Activated naive CD4-positive, alpha-beta T cell treated with anti-CD3 and anti-CD28 coated beads, Interleukin-2, amount 10 ng/mL, durations not matched to agents 7 days and 5 days (primary cell): Measurements from ENCODE around the gene NRCAM.

ENCODE experiments used
- CTCF ChIA-PET: fragments of 350-600 bp; sonication (Branson Sonifier 250); formaldehyde crosslinking; loops from one replicate; lab custom pipeline; 2021; ENCODE audit warnings: antibody characterized with exemption; lab: Charles Lee
- DNase-seq: peaks from one replicate; pipeline ENCODE4 v3.0.0-alpha.2; 2020
- H3K27ac Mint-ChIP-seq: one replicate; pipeline ENCODE4 v1.8.0; 2021; ENCODE audit warnings: mild to moderate bottlenecking, moderate library complexity, mixed read lengths
- H3K27me3 Mint-ChIP-seq: one replicate; pipeline ENCODE4 v1.8.0; 2021; ENCODE audit warnings: mild to moderate bottlenecking, mixed read lengths
- H3K36me3 Mint-ChIP-seq: one replicate; pipeline ENCODE4 v1.8.0; 2021; ENCODE audit warnings: mixed read lengths
- H3K4me1 Mint-ChIP-seq: one replicate; pipeline ENCODE4 v1.8.0; 2021; ENCODE audit warnings: mixed read lengths
- H3K4me3 Mint-ChIP-seq: one replicate; pipeline ENCODE4 v1.8.0; 2021; ENCODE audit warnings: mild to moderate bottlenecking, moderate library complexity, mixed read lengths
- H3K9me3 Mint-ChIP-seq: one replicate; pipeline ENCODE4 v1.8.0; 2021; ENCODE audit warnings: mixed read lengths

NRCAM gene

GRCh38 chr7:108205311-108205710 lies 250.9 kb downstream of the NRCAM start:
- Mint-ChIP-seq H3K4me1 (no peaks in the 10 kb centered on the region), H3K27me3 (no peaks in the 10 kb centered on the region), H3K4me3 (no peak overlapping the region), H3K9me3 (no peaks in the 10 kb centered on the region), H3K27ac (no peak overlapping the region), H3K36me3 (no peaks in the 10 kb centered on the region)
- DNase-seq, result no peak
- CTCF ChIA-PET, result no interaction called here

GRCh38 chr7:108204281-108204796 lies 251.9 kb downstream of the NRCAM start:
- no peaks in the 10 kb centered on the region for H3K4me1 Mint-ChIP-seq
- DNase-seq, result no peak
- H3K27ac Mint-ChIP-seq, result no peak overlapping the region
- H3K27me3 Mint-ChIP-seq, result no peaks in the 10 kb centered on the region
- no peaks in the 10 kb centered on the region for H3K9me3 Mint-ChIP-seq
- no peaks in the 10 kb centered on the region for H3K36me3 Mint-ChIP-seq
- CTCF ChIA-PET, result no interaction called here
- H3K4me3 Mint-ChIP-seq, result no peak overlapping the region

GRCh38 chr7:108203537-108203936 lies 252.7 kb downstream of the NRCAM start:
- H3K9me3 Mint-ChIP-seq, result no peaks in the 10 kb centered on the region
- H3K4me1 Mint-ChIP-seq, result no peaks in the 10 kb centered on the region
- no peaks in the 10 kb centered on the region for H3K27me3 Mint-ChIP-seq
- H3K4me3 Mint-ChIP-seq, result no peak overlapping the region
- DNase-seq, result no peak
- CTCF ChIA-PET, result no interaction called here
- no peaks in the 10 kb centered on the region for H3K36me3 Mint-ChIP-seq
- no peak overlapping the region for H3K27ac Mint-ChIP-seq

GRCh38 chr7:108202743-108203142 lies 253.5 kb downstream of the NRCAM start:
- CTCF ChIA-PET, result no interaction called here
- H3K27me3 Mint-ChIP-seq, result no peaks in the 10 kb centered on the region
- DNase-seq, result no peak
- H3K36me3 Mint-ChIP-seq, result no peaks in the 10 kb centered on the region
- H3K4me3 Mint-ChIP-seq, result no peak overlapping the region
- H3K4me1 Mint-ChIP-seq, result no peaks in the 10 kb centered on the region
- no peaks in the 10 kb centered on the region for H3K9me3 Mint-ChIP-seq
- H3K27ac Mint-ChIP-seq, result no peak overlapping the region

- CTCF ChIA-PET, result no interaction called here
- DNase-seq, result no peak
Observed at GRCh38 chr7:108201766-108202165, 254.5 kb downstream of the NRCAM start.

GRCh38 chr7:108200326-108200725 lies 255.9 kb downstream of the NRCAM start:
- no peaks in the 10 kb centered on the region for H3K4me1 Mint-ChIP-seq
- CTCF ChIA-PET, result no interaction called here
- H3K27me3 Mint-ChIP-seq, result no peaks in the 10 kb centered on the region
- H3K36me3 Mint-ChIP-seq, result no peaks in the 10 kb centered on the region
- no peak overlapping the region for H3K27ac Mint-ChIP-seq
- no peak for DNase-seq
- no peaks in the 10 kb centered on the region for H3K9me3 Mint-ChIP-seq
- no peak overlapping the region for H3K4me3 Mint-ChIP-seq

More at GRCh38 chr7:108201766-108202165, 254.5 kb downstream of the NRCAM start:
- H3K27me3 Mint-ChIP-seq, result no peaks in the 10 kb centered on the region
- H3K27ac Mint-ChIP-seq, result no peak overlapping the region
- H3K9me3 Mint-ChIP-seq, result no peaks in the 10 kb centered on the region
- H3K36me3 Mint-ChIP-seq, result no peaks in the 10 kb centered on the region
- H3K4me1 Mint-ChIP-seq, result no peaks in the 10 kb centered on the region
- H3K4me3 Mint-ChIP-seq, result no peak overlapping the region

GRCh38 chr7:108197371-108198091 lies 258.7 kb downstream of the NRCAM start:
- no peak overlapping the region for H3K4me3 Mint-ChIP-seq
- H3K27ac Mint-ChIP-seq, result no peak overlapping the region
- H3K4me1 Mint-ChIP-seq, result no peaks in the 10 kb centered on the region
- no peak for DNase-seq
- CTCF ChIA-PET, result interaction anchor here (1.1 kb wide), 1 partner anchor 13 kb away, joined by 4 read pairs; no protein-coding TSS in a partner anchor
- no peaks in the 10 kb centered on the region for H3K9me3 Mint-ChIP-seq
- H3K36me3 Mint-ChIP-seq, result no peaks in the 10 kb centered on the region
- H3K27me3 Mint-ChIP-seq, result no peaks in the 10 kb centered on the region

GRCh38 chr7:108196004-108196403 lies 260.2 kb downstream of the NRCAM start:
- Mint-ChIP-seq H3K27me3 (no peaks in the 10 kb centered on the region), H3K4me3 (no peak overlapping the region), H3K4me1 (no peaks in the 10 kb centered on the region), H3K9me3 (no peaks in the 10 kb centered on the region), H3K36me3 (no peaks in the 10 kb centered on the region), H3K27ac (no peak overlapping the region)
- no peak for DNase-seq
- CTCF ChIA-PET, result no interaction called here

GRCh38 chr7:108193594-108194498 lies 262.4 kb downstream of the NRCAM start:
- no peak overlapping the region for H3K4me3 Mint-ChIP-seq
- no peaks in the 10 kb centered on the region for H3K36me3 Mint-ChIP-seq
- H3K4me1 Mint-ChIP-seq, result peaks cover 9% of the 10 kb centered on the region
- H3K27me3 Mint-ChIP-seq, result no peaks in the 10 kb centered on the region
- H3K27ac Mint-ChIP-seq, result no peak overlapping the region
- H3K9me3 Mint-ChIP-seq, result no peaks in the 10 kb centered on the region
- DNase-seq, result no peak
- CTCF ChIA-PET, result interaction anchor here (0.8 kb wide), 1 partner anchor 10 kb away, joined by 3 read pairs; no protein-coding TSS in a partner anchor

GRCh38 chr7:108190891-108191290 lies 265.3 kb downstream of the NRCAM start:
- DNase-seq, result no peak
- no peaks in the 10 kb centered on the region for H3K27me3 Mint-ChIP-seq
- CTCF ChIA-PET, result no interaction called here
- H3K4me1 Mint-ChIP-seq, result peaks cover 14% of the 10 kb centered on the region
- H3K9me3 Mint-ChIP-seq, result peaks cover 3% of the 10 kb centered on the region
- no peak overlapping the region for H3K27ac Mint-ChIP-seq
- no peaks in the 10 kb centered on the region for H3K36me3 Mint-ChIP-seq
- no peak overlapping the region for H3K4me3 Mint-ChIP-seq

- peak; percentile 29 for DNase-seq
- Mint-ChIP-seq H3K27ac (no peak overlapping the region), H3K27me3 (no peaks in the 10 kb centered on the region), H3K9me3 (peaks cover 3% of the 10 kb centered on the region), H3K4me1 (peaks cover 14% of the 10 kb centered on the region), H3K36me3 (no peaks in the 10 kb centered on the region), H3K4me3 (no peak overlapping the region)
- CTCF ChIA-PET, result interaction anchor here (1.0 kb wide), 1 partner anchor 307 kb away, joined by 3 read pairs; no protein-coding TSS in a partner anchor
Observed at GRCh38 chr7:108189733-108190388, 266.4 kb downstream of the NRCAM start.

- CTCF ChIA-PET, result interaction anchor here (0.5 kb wide), 1 partner anchor 268 kb away, joined by 3 read pairs; no protein-coding TSS in a partner anchor
- Mint-ChIP-seq H3K4me1 (peaks cover 14% of the 10 kb centered on the region), H3K4me3 (no peak overlapping the region), H3K27me3 (no peaks in the 10 kb centered on the region), H3K9me3 (peaks cover 3% of the 10 kb centered on the region), H3K36me3 (no peaks in the 10 kb centered on the region), H3K27ac (no peak overlapping the region)
- no peak for DNase-seq
Observed at GRCh38 chr7:108188724-108189123, 267.5 kb downstream of the NRCAM start.

GRCh38 chr7:108181073-108181985 lies 274.9 kb downstream of the NRCAM start:
- no peak overlapping the region for H3K4me3 Mint-ChIP-seq
- peaks cover 4% of the 10 kb centered on the region for H3K27me3 Mint-ChIP-seq
- no peaks in the 10 kb centered on the region for H3K9me3 Mint-ChIP-seq
- DNase-seq, result no peak
- CTCF ChIA-PET, result interaction anchor here (0.6 to 1.0 kb wide), 3 partner anchors 103 to 345 kb away, joined by 3 to 9 read pairs (median 3); no protein-coding TSS in a partner anchor
- no peaks in the 10 kb centered on the region for H3K36me3 Mint-ChIP-seq
- H3K27ac Mint-ChIP-seq, result no peak overlapping the region
- no peaks in the 10 kb centered on the region for H3K4me1 Mint-ChIP-seq
